Epithelial cell of esophagus (primary cell): ENCODE data around the gene HIRIP3.

ENCODE experiments used
- DNase-seq: peaks from one replicate; pipeline ENCODE4 v3.0.0; 2010; ENCODE audit warnings: low read depth
- H3K4me3 ChIP-seq: 2 replicates; pipeline ENCODE4 v1.5.1; 2011; ENCODE audit warnings: mild to moderate bottlenecking, low read length, control low read depth
- TF ChIP-seq, protein P1 (sequence below): IDR thresholded peaks from 2 replicates; pipeline ENCODE4 v1.5.1; 2011; ENCODE audit warnings: low read depth, mild to moderate bottlenecking, low read length, control low read depth, inconsistent platforms; ENCODE audit not compliant: insufficient read depth; ENCODE audit errors: missing control alignments

Gene HIRIP3

DNA sequence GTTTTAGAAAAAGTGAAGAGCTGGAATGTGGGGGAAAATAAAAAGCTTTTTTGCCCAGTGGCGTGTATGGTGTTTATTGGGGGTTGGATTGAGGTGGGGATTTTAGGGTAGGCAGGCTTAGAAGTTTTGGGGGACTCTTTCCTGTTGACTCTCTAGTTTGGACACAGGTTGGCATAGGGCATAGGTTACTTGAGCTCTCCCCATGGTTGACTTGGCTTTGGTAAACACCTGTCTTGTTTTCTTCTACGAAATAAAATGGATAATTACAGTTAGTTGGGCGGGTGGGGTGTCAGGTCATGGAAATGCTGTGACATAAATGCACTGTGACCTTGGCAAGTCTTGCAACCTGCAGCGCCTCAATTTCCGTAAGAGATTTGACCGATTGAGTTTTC is 22.4 kb downstream of the HIRIP3 start:
- no peak for DNase-seq
- H3K4me3 ChIP-seq = peak overlapping the region; percentile 18
- TF ChIP-seq, protein P1, sequence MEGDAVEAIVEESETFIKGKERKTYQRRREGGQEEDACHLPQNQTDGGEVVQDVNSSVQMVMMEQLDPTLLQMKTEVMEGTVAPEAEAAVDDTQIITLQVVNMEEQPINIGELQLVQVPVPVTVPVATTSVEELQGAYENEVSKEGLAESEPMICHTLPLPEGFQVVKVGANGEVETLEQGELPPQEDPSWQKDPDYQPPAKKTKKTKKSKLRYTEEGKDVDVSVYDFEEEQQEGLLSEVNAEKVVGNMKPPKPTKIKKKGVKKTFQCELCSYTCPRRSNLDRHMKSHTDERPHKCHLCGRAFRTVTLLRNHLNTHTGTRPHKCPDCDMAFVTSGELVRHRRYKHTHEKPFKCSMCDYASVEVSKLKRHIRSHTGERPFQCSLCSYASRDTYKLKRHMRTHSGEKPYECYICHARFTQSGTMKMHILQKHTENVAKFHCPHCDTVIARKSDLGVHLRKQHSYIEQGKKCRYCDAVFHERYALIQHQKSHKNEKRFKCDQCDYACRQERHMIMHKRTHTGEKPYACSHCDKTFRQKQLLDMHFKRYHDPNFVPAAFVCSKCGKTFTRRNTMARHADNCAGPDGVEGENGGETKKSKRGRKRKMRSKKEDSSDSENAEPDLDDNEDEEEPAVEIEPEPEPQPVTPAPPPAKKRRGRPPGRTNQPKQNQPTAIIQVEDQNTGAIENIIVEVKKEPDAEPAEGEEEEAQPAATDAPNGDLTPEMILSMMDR = no peak

DNA sequence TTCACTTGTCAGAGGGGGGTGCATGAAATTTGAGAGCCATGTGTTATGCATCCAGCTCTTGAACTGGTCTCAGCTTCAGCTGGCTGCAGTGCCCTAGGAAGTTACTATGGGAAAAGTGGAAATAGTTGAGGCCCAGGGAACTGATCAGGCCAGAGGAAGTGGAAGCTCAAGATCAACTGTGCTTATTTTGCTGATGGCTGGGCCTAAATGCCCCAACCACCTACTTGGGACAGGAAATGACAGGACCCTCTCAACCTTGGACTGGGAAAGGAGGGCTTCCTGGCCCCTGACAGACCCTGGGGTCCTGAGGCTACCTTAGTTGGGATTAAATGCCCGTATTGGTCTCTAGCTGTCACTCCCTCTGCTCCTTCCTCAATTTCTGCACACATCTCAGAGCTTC is 22.9 kb downstream of the HIRIP3 start:
- TF ChIP-seq, protein P1 = no peak
- no peak for DNase-seq

DNA sequence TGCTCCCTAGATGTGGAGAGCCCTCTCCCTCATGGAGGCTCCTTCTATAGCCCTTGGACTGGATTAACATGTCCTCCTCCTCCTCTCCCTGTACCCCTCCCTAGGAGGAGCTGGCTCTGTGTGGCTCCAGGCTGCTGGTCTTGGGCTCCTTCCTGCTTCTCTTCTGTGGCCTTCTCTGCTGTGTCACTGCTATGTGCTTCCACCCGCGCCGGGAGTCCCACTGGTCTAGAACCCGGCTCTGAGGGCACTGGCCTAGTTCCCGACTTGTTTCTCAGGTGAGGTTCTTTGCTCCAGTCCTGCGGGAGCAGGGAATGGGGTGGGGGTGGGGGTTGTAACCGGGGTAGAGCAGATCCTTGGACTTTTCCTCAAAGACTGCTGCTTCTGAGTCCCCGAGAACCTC is 24.1 kb downstream of the HIRIP3 start:
- no peak for DNase-seq
- H3K4me3 ChIP-seq = no peak overlapping the region
- TF ChIP-seq, protein P1 = no peak

More for the DNA sequence above, 22.9 kb downstream of the HIRIP3 start:
- no peak overlapping the region for H3K4me3 ChIP-seq

DNA sequence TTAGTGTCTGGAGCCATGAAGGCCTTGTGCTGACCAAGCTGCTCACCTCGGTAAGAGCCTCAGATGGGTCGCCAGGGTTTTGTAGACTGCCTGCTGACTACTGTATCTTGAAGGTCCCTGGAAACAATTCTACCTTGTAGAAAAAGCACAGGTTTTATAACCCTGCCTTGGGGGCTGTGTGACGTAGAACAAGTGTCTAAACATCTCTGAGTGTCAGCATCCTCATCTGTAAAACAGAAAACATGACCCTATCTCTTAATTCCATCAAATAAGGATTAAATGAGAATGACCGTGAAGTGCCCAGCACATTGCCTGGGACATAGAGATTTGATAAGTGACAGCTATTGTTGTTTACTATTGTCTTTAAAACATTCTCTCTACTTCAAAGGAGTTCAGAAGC is 27.2 kb downstream of the HIRIP3 start:
- TF ChIP-seq, protein P1 = no peak
- H3K4me3 ChIP-seq = no peak overlapping the region
- DNase-seq = no peak

DNA sequence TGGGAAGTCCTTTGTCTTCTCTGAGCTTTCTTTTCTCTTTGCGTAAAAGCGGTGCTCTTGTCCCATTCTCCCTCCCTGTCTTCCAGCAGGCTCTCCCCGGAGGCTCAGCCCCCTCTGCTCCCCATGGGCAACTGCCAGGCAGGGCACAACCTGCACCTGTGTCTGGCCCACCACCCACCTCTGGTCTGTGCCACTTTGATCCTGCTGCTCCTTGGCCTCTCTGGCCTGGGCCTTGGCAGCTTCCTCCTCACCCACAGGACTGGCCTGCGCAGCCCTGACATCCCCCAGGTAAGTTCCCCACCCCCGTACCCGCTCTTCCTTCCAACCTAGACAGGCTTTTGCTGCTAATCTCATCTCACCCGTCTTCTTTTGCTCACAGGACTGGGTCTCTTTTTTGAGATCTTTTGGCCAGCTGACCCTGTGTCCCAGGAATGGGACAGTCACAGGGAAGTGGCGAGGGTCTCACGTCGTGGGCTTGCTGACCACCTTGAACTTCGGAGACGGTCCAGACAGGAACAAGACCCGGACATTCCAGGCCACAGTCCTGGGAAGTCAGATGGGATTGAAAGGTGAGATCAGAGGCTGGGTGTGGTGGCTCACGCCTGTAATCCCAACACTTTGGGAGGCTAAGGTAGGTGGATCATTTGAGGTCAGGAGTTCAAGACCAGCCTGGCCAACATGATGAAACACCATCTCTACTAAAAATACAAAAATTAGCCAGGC is 32.2 kb downstream of the HIRIP3 start:
- TF ChIP-seq, protein P1 = no peak
- no peak for DNase-seq
- peak overlapping the region; percentile 55 for H3K4me3 ChIP-seq

DNA sequence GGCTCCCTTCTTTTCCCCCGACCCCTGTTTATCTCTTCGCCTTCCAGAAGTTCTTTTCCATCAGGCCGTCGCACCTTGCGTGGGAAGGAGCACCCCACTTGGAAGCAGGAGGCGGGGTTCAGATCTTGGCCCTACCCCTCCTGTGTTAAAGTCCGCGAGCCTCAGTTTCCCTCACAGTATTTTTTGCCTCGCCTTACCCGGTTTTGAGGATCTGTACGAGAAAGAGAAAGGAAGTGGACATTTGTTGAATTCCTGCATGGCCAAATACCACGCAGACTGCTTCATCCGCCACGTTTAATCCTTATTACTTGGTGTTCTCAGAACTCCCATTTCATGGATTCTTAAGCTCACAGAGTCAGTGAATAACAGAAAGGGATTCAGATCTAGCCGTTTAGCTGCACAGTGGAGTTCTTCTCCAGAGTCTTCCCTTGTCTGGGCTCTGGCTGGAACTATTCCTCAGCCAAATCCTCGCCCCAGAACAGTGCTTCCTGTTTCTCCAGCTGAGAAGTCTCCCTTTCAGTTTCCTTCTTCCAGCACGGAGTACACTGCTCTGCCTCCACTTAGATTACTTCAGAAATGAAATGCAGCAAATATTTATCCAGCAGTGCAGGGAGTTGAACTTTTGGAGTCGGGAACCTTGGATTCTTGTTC is 32.9 kb downstream of the HIRIP3 start:
- DNase-seq = peak; percentile 10
- peak overlapping the region; percentile 55 for H3K4me3 ChIP-seq
- TF ChIP-seq, protein P1 = no peak
